Mucosa of descending colon (tissue), 3 donors: Measurements from ENCODE around the gene ACAD11. TPM values are rescaled to one million over a fixed set of nuclear protein-coding genes. Genes with fewer than 3 reads are reported as not detected.

Experiments used
- ATAC-seq: fragments of 200-7000 bp; cut with Tn5 transposase; one replicate; pipeline ENCODE4 v1.9.1; 2020; ENCODE audit warnings: mild to moderate bottlenecking, moderate library complexity
- DNase-seq, 3 donors: peaks; one replicate each; pipeline ENCODE4 v3.0.0-alpha.2; 2020
- H3K36me3 ChIP-seq: fragments of 200-600 bp; one replicate; pipeline ENCODE4 v1.8.0; 2021; ENCODE audit warnings: low read depth, mild to moderate bottlenecking
- H3K4me1 ChIP-seq: fragments of 200-600 bp; one replicate; pipeline ENCODE4 v1.8.0; 2021; ENCODE audit warnings: low read depth, mild to moderate bottlenecking
- H3K4me3 ChIP-seq: fragments of 200-600 bp; one replicate; pipeline ENCODE4 v1.8.0; 2021; ENCODE audit warnings: mild to moderate bottlenecking
- H3K9me3 ChIP-seq: fragments of 200-600 bp; one replicate; pipeline ENCODE4 v1.8.0; 2021; ENCODE audit warnings: mild to moderate bottlenecking
- CTCF ChIP-seq: fragments of 200-600 bp; IDR thresholded peaks from one replicate; pipeline ENCODE4 v1.8.0; 2022; ENCODE audit warnings: antibody characterized with exemption, mild to moderate bottlenecking
- intact Hi-C, 2 donors: fragments of 100-400 bp; cut with DNase I in 1 of 2; cut with micrococcal nuclease in 1 of 2; formaldehyde crosslinking; loops; one replicate each; pipeline versions ENCODE4 v1.11.0 to v1.11.1; 2022; cut with DNase I, micrococcal nuclease
- total RNA-seq, 3 donors: library from RNA; stranded (reverse); fragmentation: NEBNext Ultra II Directional in 2 of 3; extraction: Animal tissue kit (Norgen Biotek cat#: 25700) in 2 of 3; gene quantifications; one replicate each; pipeline versions ENCODE4 v1.2.1 to v1.2.4, GENCODE V29; 2021 to 2023
- donor health status: DM: no; HTN: no; CAD: no; lungs with moderate emphysema.
- donor health status: DM: no; HTN: no; CAD: no.
- donor health status: DM: no; HTN: yes; CAD: no.

The ACAD11 gene
- total RNA-seq, 3 donors from 2014 or later = 7.2 to 19.8 (median 7.4) TPM

GRCh38 chr3:132543011-132543739 is 116.4 kb downstream of the ACAD11 start:
- DNase-seq (no peak), ATAC-seq (peak; percentile 74)
- intact Hi-C loops = no loop called here
- Histone ChIP-seq H3K4me1 (no peaks in the 10 kb centered on the region), H3K9me3 (no peaks in the 10 kb centered on the region), H3K36me3 (no peaks in the 10 kb centered on the region), H3K4me3 (no peak overlapping the region)
- TF ChIP-seq CTCF = no peak

GRCh38 chr3:132542577-132542976 is 117.0 kb downstream of the ACAD11 start:
- Histone ChIP-seq H3K9me3 (no peaks in the 10 kb centered on the region), H3K36me3 (no peaks in the 10 kb centered on the region), H3K4me3 (no peak overlapping the region), H3K4me1 (no peaks in the 10 kb centered on the region)
- no peak for TF ChIP-seq CTCF
- DNase-seq (no peak), ATAC-seq (no peak)
- intact Hi-C loops = no loop called here

- TF ChIP-seq CTCF = no peak
- Histone ChIP-seq H3K4me1 (no peaks in the 10 kb centered on the region), H3K36me3 (peaks cover 3% of the 10 kb centered on the region), H3K9me3 (no peaks in the 10 kb centered on the region), H3K4me3 (no peak overlapping the region)
- ATAC-seq (no peak), DNase-seq (no peak)
- intact Hi-C loops = loop anchor here in 1 of 2 donors (5.0 kb wide), 1 partner anchor 103 kb away; no protein-coding TSS in a partner anchor
These were observed 119.9 kb downstream of the ACAD11 start for GRCh38 chr3:132539681-132540080.

- no peaks in the 10 kb centered on the region for H3K9me3 ChIP-seq
- H3K4me1 ChIP-seq = no peaks in the 10 kb centered on the region
- DNase-seq (no peak), ATAC-seq (no peak)
- intact Hi-C loops = loop anchor here in 1 of 2 donors (5.0 kb wide), 1 partner anchor 104 kb away; no protein-coding TSS in a partner anchor
- no peak for TF ChIP-seq CTCF
- H3K4me3 ChIP-seq = no peak overlapping the region
- H3K36me3 ChIP-seq = peaks cover 3% of the 10 kb centered on the region
These were observed 121.5 kb downstream of the ACAD11 start for GRCh38 chr3:132538072-132538471.

- Histone ChIP-seq H3K36me3 (peaks cover 3% of the 10 kb centered on the region), H3K4me1 (no peaks in the 10 kb centered on the region), H3K9me3 (no peaks in the 10 kb centered on the region), H3K4me3 (no peak overlapping the region)
- intact Hi-C loops = loop anchor here in 1 of 2 donors (5.0 kb wide), 1 partner anchor 105 kb away; no protein-coding TSS in a partner anchor
- no peak for TF ChIP-seq CTCF
- ATAC-seq = no peak
- no peak for DNase-seq
These were observed 122.3 kb downstream of the ACAD11 start for GRCh38 chr3:132537297-132537696.
